ENCODE measurements around the gene RERE.

Gene RERE

DNA sequence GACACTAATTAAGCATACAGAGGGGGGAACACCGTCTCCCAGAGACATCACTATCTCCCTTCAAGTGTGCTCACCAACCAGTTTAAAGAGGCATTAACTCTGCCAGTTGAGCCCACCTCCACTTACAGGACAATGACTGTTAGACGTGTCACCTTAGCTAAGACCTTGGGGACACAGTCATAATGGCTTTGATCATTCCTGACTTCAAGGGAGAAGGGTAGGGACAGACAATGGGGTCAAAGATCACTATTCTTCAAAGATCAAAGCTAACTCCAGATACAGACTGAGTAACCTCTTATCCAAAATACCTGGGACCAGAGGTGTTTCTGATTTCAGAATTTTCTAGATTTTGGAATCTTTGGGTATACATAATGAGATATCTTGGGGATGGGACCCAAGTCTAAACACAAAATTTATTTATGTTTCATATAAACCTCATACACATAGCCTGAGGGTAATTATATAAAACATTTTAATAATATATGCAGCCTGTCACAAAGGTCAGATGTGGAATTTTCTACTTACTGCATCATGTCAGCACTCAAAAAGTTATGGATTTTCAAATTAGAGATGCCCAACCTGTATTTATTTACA is 253.4 kb downstream of the RERE start:
- DNase-seq: no peak

DNA sequence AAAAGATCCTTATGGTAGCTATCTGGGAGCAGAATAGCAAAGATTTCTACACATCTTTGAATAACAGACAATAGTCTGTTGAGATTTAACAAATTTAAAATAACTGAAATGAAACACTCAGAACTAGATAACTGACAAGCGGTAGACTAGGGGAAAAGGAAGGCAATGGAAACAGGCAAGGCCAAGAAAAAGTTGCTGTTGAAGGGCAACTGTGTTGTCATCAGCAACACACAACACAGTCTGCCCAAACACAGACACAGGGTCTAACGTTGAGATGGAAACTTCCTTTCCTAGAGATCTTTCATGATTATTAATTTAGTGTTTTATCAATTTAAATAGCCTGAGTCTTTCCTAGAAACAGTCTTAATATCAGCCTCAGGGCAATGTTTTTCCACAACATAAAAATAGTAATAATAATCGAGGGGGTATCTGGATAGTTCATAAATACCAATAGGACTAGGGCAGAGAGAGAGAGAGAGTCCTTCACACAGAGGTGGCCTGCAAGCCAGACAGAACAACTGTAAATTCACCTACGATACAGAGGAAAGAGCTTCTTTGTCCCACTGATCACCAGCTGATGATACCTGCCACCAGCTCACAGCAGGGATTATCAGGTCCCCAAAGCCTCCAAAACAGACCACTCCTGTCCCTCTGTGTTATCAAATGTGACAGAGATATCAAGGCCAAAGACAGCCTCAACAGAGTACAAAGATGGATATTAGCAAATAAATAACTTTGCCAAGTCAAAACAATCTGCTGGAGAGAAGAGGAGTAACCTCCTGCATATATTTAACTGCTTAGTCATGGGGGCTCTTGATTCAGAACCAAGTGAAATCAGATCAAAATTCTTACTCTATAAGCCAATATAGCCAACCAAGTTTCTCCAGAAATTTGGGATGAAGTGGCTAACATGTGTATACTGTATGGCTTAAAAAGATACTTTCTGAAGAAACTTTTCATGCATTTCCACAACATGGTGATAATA is 254.3 kb downstream of the RERE start:
- DNase-seq: no peak

DNA sequence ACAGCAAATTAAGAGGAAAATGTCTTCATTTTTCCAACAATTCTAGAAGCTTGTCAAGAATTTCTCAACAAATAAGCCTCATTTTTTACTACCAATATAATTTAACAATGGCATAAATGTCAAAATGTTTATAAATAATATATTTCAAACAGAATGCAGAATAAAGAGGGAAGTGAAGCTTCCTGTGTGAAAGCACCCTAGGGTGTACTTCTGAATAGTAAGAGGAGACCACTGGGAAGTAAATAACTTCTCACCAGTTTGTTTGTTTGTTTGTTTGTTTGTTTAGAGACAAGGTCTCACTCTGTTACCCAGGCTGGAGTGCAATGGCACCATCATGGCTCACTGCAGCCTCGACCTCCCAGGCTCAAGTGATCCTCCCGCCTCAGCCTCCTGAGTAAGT is 255.2 kb downstream of the RERE start:
- DNase-seq: no peak

DNA sequence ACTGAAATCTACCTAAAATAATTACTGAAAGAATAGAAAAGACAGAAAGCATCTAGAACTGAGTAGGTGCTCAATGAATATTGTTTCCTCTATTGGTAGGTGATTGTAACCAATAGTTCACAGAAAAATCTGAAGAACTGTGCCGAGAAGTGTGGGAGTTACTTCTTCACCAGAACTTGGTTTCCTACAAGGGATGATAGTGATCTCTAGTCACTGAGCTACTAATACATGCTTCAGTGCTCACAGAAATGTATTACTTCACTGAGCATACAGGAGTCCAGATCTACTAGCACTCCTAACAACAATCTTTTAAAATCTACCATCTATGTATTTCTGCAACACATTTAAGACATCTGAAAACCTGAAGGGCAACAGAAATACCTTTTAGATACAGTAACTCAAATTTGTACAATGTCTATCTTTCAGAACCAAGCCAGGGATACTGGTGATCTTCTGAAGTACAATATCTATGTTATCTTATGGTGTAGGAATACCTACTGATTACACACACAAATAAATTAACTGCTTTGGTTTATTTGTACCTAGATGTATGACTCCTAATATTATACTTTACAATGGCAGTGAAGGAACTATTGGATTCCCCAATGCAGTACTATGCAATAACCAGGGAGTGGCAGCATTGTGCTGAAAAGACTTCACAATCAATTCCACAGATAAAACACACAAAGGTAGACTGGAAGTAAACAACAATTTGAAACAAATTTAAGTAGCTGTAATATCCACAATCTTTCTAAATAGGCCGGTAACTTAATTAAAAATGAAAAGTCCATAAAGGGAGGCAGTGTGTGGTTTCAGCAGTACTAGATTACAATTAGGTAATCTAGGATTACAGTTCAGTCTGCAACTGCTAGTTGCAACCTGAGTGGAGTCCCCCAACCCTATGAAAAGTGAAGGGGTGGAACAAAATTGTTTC is 256.6 kb downstream of the RERE start:
- peak; percentile 58 for DNase-seq

DNA sequence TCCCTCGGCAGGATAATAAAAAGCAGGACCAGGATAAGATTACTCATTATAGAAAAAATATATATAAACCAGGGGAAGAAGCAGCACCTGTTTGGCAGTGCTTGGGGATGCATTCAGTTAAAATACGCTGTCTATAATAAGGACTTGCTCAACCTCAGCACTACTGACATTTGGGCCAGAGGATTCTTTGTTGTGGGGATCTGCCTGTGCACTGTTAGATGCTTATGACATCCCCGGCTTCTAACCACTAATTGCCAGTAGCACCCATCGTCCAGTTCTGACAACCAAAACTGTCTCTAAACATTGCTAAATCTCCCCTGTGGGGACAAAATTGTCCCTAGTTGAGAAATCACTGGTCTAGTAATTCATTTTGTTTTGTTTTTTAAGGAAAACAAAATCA is 257.4 kb downstream of the RERE start:
- no peak for DNase-seq

DNA sequence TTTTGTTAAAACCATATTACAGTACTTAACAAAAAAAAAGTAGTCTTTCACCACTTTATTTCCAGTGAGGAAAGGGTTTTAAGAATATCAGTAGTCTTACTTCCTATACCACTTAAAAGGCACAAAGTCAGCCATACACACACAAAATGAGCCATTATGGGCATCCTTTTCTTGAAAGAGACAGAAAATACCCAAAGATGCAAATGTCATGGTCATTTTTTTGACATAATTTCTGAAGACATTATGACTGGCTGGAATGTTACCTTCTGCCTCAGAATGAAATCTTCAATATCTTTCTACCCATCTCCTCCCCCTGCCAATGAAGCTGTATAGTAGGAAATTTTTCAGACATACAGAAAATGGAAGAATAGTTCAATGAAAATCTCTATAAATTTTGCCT is 261.9 kb downstream of the RERE start:
- no peak for DNase-seq

DNA sequence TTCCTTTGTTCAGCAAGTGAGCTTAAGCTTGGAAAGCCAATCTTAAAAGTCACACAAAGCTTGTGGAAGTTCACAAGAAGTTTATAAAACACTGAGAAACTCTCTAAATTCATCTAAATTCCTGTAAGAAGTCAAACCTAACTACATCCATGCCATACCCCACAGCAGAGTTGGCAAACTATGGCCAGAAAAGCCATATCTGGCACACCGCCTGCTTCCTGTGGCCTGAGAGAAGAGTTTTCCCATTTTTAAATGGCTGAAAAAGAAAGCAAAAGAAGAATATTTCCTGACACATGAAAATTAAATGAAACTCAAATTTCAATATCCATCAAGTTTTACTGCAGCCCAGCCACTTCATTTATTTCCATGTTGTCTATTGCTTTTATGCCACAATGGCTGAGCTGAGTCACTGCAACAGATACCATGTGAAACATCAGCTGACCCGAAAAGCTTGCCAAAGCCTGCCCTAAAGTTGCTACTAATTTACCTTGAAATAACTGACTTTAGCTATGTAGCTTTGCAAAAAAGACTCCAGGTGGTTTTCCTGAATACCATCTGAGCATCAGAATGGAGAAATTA is 262.4 kb downstream of the RERE start:
- peak; percentile 42 for DNase-seq

DNA sequence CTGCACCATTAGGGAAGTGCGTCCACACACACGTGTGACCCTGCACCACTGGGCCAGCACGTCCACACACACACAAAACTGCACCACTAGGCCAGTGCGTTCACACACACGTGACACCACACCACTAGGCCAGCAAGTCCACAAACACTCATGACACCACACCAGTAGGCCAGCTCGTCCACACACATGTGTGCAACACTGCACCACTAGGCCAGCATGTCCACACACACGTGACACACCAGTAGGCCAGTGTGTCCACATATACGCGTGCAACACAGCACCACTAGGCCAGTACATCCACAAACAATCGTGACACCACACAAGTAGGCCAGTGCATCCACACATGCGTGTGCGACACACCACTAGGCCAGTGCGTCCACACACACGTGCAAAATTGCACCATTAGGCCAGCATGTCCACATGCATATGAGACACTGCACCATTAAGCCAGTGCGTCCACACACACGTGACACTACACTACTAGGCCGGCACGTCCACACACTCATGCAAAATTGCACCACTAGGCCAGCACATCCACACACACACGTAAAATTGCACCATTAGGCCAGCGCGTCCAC is 264.5 kb downstream of the RERE start:
- DNase-seq: no peak

DNA sequence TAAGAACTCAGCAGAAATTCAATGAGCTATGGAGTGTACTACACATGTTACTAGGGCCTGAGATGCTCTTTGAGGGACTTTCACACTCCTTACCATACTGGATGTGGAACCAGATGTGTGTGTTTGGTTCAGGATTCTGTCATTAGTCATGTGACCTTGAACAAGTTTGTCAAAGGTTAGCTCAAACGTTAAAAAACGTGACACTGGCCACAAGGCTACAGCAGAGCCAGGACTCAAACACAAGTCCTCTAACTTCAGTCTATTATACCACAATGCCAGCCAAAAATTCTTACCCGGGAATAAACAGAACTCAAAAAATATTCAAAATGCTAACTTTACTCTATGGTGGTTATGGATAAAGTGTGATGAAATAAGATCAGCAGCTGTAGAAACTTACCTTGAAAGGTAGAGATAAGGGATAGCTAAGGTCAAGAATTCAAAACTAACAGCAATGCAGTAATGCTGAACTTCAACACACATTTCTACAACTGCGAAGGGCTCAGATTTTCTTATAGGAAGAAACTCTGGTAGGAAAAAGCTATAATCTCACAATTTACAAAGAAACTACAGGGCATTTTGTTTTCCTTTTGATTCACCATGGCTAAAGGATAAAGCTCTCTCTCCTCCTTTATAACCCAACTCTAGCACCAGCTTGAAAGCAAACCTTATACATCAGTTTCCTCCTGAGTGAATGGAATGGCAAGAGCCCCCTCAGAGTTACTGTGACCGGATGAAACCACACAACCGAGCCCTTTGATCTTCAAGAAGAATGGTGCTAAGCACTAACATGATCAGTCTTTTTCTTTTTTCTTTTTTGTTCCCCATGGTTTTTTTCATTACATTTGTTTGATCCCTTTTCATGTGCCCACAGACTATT is 265.6 kb downstream of the RERE start:
- DNase-seq: no peak

DNA sequence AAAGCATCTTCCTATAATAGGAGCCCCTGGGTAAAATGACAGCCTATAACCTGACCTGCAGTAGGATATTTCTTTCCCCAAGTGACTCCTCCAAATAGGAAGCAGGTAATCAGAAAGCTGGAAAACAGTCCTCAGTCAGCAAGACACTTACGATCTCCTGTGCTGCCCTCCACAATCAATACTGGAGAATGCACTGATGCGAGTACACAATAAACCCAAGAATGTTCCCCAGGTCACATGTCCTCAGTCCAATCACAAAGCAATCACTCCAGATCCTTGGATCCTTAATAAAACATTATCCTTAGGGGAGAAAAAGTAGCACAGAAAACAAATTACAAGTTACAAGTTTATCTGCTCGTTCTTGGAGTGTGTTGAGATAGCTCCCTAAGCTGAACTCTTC is 266.4 kb downstream of the RERE start:
- no peak for DNase-seq

DNA sequence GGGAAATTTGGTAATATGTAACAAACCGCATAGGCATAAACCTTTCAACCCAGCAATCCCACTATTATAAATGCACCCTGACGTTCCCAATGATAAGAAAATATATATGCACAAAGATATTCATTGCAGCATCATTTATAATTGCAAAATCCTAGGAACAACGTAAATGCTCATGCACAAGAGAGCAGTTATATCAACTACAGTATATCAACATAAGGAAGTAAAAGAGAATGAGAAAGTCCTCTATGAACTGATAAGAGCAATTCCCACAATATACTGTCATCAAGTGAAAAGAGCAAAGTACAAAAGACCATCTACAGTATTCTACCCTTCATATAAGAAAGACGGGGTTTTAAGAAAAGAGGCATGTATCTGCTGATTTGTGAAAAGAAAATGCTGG is 269.6 kb downstream of the RERE start:
- no peak for DNase-seq

DNA sequence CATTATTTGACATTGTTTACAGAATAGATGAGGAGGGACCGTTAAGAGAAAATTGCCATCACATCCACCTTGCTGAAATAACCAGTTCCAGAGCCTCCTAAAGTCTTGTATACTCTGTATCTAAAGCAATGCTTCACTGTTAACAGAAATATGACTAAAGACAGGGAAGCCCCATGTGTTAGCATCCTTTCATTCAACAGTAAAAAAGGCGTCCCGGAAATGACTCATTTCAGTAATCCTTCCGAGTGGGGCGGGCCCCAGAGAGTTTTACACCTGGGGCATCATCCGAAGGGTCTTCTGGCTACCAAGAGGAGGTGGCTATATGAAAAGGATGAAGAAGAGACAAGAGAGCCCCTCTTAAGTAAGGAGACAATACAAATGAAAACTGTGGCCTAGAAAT is 272.4 kb downstream of the RERE start:
- no peak for DNase-seq

DNA sequence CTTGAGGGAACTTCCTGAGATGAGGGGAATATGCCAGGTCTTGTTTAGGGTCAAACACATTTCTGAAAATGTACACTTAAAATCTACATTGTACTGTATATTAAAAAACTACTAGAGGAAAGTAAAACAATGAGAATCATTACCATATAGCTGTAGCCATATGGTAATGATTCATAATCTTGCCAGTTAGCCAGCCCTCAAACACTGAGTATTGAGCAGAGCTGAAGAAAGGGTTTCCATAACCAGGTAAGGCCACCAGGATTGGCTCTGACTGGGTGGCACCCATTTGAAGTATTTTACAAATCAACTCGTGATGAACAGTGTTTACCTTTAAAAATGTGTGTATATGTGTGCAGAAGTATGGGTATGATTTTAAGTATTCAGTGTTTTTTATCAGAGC is 272.8 kb downstream of the RERE start:
- no peak for DNase-seq

DNA sequence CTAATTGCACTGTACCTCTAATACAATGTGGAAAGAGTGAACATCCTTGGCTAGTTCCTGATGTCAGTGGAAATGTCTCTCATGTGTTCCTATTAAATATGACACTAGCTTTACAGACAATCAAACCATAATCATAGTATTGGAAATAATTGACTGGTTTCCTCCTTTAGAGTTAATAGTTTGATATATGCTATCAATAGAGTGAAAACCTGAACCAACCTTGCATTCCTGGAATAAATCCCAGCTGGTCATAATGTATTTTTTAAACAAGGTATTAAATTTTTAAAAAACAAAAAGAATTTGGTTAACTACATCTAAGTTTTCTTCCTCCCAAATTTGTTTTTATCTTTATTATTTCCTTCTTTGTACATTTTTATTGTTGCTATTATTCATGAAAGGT is 273.5 kb downstream of the RERE start:
- DNase-seq: no peak

DNA sequence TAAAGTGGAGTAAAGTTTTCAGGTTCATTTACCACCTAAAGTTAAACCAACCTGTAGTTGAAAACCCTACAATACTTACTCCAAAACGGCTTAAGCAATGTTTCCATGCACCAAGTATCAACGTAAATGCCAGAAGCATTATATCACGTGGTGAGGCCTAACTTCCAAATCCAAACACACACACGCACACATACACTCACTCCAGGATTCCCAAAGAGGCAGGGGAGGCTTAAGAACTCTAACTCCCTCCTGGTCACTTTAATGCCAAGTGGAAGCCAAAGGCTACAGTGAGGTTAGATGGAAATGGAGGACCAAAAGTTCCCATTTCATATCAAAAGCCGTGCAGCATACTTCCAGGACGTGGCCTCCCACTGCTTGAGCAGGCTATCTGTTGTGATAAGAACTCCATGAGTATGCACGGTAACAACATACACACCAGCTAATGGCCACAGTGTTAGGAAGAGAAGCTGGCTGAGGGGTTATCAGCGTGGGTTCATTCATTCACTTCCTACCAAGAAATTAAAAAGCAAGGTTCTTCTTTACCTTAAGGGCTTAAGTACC is 275.4 kb downstream of the RERE start:
- DNase-seq: no peak

DNA sequence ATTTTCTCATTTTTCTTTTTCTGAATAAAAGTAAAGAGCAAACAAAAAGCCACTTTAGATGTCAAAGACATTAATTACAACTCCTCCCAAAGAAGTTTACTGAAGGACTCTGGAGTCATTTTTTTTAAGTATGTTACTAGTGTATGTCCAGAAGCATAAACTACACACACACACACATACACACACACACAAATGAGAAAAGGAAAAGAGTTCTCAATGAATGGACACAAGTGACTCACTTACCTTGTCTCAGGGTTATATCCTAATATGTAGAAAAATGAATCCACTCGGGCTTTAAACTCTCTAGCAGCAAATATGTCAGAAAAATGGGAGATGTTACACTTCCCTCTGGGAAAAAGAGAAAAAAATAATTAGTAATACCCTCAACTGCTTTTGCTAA is 276.5 kb downstream of the RERE start:
- DNase-seq: no peak

DNA sequence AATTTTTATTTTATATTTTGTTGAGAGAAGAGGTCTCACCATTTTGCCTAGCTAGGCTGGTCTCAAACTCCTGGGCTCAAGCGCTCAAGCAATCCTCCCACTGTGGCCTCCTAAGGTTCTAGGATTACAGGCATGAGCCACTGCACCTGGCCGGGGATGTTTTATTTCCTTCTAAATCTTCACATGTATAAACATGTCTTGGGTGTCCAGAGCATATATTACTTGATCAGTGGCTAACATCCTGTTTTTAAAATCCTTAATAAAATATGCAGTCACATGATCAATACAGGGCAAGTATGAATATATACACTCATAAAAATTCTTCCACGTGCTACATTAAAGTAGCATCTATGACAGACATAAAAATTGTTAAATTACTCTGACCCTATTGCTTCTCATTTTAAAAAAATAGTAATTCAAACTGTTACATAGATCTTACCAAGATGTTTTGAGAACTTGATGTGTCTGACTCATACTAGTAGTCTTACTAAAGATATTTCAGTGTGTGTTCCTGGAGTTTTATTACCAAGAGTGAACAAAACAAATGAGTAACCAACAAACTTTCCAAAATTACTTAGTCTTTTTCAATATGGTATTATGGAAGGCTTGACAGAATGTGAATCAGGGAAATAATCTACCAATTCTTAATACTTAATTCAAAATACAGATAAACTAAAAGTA is 277.0 kb downstream of the RERE start:
- peak; percentile 71 for DNase-seq

DNA sequence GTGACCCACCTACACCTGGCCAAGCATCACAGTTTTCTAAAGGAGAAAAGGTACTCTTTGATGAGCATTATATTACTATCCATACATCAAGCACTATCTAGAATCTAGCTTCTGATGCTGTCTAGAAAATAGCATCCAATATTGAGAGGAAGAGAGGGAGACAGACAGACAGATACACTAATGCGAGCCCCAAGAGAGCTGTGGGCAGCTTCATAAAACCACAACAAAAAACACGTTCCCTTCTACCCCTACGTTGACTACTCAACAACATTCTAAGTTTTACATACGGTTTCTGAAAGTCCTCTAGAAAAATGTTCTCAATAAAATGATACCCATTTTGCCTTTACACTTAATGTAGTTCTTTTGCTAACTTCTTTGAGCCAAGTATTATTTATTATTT is 277.8 kb downstream of the RERE start:
- DNase-seq: no peak

DNA sequence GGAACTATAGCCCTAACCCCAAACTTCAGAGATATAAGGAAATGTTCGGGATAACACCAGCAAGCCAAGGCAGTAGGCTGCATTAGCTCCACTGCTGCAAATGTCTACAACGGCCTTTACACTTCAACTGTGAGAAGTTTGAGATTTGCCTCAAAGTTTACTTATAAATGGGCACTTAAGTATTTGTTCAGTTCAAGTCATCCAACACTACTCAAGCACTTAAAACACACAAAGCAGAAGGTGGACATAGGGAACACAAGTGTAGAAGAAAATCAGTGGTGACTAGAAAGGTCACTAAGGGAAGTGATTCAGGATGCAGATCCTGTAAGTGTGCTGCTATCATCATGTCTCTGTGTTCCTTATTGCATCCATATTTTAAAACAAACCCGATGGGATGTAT is 278.9 kb downstream of the RERE start:
- DNase-seq: no peak

DNA sequence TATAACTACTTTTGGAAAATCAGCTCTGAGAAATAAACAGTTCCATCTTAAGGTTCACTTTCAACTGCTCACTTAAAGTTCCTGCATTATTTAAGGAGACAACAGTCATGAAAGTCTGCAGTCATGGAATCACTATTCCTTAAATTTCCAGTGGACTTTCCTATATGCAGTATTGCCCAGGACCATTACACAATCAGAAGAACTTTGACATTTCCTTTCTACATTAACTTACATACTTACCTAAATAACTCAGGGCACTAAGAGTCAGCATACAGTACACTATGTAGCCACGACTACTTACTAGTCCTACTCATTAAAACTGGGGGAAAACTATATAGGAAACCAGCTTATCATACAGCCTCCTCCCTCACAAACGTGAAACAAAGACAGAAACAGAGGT is 279.4 kb downstream of the RERE start:
- peak; percentile 10 for DNase-seq

DNA sequence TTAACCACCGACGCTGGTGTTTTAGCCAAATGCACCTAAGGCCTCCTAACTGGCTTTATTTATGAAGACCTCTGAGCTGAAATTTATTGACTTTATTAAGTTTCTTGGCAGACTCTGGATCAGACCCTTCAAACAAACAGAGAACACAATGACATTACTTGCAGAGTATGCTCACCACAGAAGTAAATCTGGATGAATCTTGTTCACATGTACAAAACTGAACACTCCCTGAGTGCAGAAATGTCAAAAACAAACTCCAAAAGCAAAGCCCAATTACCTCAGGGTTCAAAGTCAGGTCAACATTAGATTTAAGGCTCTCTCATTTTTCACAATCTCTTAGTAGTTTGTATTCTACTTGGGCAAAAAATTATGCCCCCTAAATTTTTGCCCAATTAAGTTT is 280.9 kb downstream of the RERE start:
- DNase-seq: no peak
